ENCODE results near the gene ARL1.

DNA sequence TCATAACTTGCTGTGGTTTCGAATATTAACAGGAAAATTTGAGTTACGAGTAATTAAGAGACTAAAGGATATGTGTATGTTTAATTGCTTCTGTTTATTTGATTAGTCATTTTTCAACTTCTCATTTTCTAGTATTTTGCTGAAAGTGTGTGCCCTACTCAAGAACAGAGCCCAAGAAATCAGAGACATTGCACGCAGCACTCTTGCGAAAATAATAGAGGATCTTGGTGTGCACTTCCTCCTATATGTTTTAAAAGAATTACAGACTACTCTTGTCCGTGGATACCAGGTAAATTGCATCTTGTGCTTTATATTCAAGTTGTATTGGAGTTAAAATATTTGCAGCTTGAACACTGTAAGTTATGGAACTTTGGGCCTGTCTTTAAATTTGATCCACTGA, 50.8 kb downstream of the ARL1 start:
- TF ChIP-seq POLR2AphosphoS5 (IDR thresholded peaks at IDR 0.05) = no peak
- TF ChIP-seq, protein P1, sequence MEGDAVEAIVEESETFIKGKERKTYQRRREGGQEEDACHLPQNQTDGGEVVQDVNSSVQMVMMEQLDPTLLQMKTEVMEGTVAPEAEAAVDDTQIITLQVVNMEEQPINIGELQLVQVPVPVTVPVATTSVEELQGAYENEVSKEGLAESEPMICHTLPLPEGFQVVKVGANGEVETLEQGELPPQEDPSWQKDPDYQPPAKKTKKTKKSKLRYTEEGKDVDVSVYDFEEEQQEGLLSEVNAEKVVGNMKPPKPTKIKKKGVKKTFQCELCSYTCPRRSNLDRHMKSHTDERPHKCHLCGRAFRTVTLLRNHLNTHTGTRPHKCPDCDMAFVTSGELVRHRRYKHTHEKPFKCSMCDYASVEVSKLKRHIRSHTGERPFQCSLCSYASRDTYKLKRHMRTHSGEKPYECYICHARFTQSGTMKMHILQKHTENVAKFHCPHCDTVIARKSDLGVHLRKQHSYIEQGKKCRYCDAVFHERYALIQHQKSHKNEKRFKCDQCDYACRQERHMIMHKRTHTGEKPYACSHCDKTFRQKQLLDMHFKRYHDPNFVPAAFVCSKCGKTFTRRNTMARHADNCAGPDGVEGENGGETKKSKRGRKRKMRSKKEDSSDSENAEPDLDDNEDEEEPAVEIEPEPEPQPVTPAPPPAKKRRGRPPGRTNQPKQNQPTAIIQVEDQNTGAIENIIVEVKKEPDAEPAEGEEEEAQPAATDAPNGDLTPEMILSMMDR (IDR thresholded peaks at IDR 0.05) = no peak
